Raji (cell line): Measurements from ENCODE around the gene NOL8.

Experiments used
- POLR2A ChIP-seq: IDR thresholded peaks from 2 replicates; pipeline ENCODE4 v1.6.1; 2011; ENCODE audit warnings: low read depth, low read length, control low read depth; ENCODE audit not compliant: insufficient read depth

NOL8 gene

GRCh38 chr9:92324889-92325268 lies 271 bp downstream of the NOL8 start:
- no peak for TF ChIP-seq POLR2A

GRCh38 chr9:92324431-92324830 lies 719 bp downstream of the NOL8 start:
- TF ChIP-seq POLR2A, result no peak

GRCh38 chr9:92315456-92315855 lies 9.7 kb downstream of the NOL8 start:
- TF ChIP-seq POLR2A, result no peak

GRCh38 chr9:92313624-92314012 lies 11.5 kb downstream of the NOL8 start:
- TF ChIP-seq POLR2A, result no peak

GRCh38 chr9:92312887-92313623 lies 12.1 kb downstream of the NOL8 start:
- TF ChIP-seq POLR2A, result no peak

GRCh38 chr9:92310562-92310961 lies 14.6 kb downstream of the NOL8 start:
- no peak for TF ChIP-seq POLR2A

- no peak for TF ChIP-seq POLR2A
These were observed 16.3 kb downstream of the NOL8 start for GRCh38 chr9:92308893-92309292.

- TF ChIP-seq POLR2A, result no peak
These were observed 24.2 kb downstream of the NOL8 start for GRCh38 chr9:92300936-92301335.

- no peak for TF ChIP-seq POLR2A
These were observed 26.0 kb downstream of the NOL8 start for GRCh38 chr9:92299116-92299515.

- TF ChIP-seq POLR2A, result no peak
These were observed 27.1 kb downstream of the NOL8 start for GRCh38 chr9:92298036-92298435.

GRCh38 chr9:92297611-92298010 lies 27.5 kb downstream of the NOL8 start:
- no peak for TF ChIP-seq POLR2A

GRCh38 chr9:92295827-92296258 lies 29.3 kb downstream of the NOL8 start:
- TF ChIP-seq POLR2A, result no peak

GRCh38 chr9:92295240-92295790 lies 29.8 kb downstream of the NOL8 start:
- TF ChIP-seq POLR2A, result no peak

GRCh38 chr9:92294297-92294676 lies 30.9 kb downstream of the NOL8 start:
- no peak for TF ChIP-seq POLR2A

GRCh38 chr9:92293452-92294296 lies 31.5 kb downstream of the NOL8 start, which contains the start of gene IARS1:
Gene IARS1, minus strand, starts transcription at chr9:92293697. Its CDS starts 4,278 bp downstream, at chr9:92289419.
- peak; percentile 96 for TF ChIP-seq POLR2A

- TF ChIP-seq POLR2A, result no peak
These were observed 32.1 kb downstream of the NOL8 start for GRCh38 chr9:92293075-92293354.
